ENCODE results near the gene FST.

FST gene

GRCh38 chr5:53515988-53516387, 35.6 kb downstream of the FST start (continued):
- TF ChIP-seq, protein P1, sequence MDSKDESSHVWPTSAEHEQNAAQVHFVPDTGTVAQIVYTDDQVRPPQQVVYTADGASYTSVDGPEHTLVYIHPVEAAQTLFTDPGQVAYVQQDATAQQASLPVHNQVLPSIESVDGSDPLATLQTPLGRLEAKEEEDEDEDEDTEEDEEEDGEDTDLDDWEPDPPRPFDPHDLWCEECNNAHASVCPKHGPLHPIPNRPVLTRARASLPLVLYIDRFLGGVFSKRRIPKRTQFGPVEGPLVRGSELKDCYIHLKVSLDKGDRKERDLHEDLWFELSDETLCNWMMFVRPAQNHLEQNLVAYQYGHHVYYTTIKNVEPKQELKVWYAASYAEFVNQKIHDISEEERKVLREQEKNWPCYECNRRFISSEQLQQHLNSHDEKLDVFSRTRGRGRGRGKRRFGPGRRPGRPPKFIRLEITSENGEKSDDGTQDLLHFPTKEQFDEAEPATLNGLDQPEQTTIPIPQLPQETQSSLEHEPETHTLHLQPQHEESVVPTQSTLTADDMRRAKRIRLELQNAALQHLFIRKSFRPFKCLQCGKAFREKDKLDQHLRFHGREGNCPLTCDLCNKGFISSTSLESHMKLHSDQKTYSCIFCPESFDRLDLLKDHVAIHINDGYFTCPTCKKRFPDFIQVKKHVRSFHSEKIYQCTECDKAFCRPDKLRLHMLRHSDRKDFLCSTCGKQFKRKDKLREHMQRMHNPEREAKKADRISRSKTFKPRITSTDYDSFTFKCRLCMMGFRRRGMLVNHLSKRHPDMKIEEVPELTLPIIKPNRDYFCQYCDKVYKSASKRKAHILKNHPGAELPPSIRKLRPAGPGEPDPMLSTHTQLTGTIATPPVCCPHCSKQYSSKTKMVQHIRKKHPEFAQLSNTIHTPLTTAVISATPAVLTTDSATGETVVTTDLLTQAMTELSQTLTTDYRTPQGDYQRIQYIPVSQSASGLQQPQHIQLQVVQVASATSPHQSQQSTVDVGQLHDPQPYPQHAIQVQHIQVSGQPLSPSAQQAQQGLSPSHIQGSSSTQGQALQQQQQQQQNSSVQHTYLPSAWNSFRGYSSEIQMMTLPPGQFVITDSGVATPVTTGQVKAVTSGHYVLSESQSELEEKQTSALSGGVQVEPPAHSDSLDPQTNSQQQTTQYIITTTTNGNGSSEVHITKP (tag by site-specific recombination; IDR thresholded peaks at IDR 0.05), result no peak

- H3K27ac ChIP-seq (ENCODE audit: extremely low read depth, low read depth, low read length), result no peak overlapping the region
- TF ChIP-seq GLI2 (tag by site-specific recombination; IDR thresholded peaks at IDR 0.05; ENCODE audit: borderline replicate concordance, low read depth) (no peak), ZNF146 (tag by site-specific recombination; IDR thresholded peaks at IDR 0.05) (peak; percentile 68; the same call in 1 of the 2 replicates)
- H3K9me3 ChIP-seq (ENCODE audit: control insufficient read depth, insufficient read depth, low read depth, low read length), result no peaks in the 10 kb centered on the region
- no peaks in the 10 kb centered on the region; the same call in 1 of the 2 replicates for H3K4me1 ChIP-seq (ENCODE audit: control insufficient read depth, insufficient read depth, low read length)
- CTCF ChIA-PET, result no interaction called here
- no peak overlapping the region for H3K4me3 ChIP-seq (ENCODE audit: low read depth, low read length)
- no peaks in the 10 kb centered on the region for H3K36me3 ChIP-seq (ENCODE audit: control insufficient read depth in 2 of 2, insufficient read depth in 1 of 2, low read length in 2 of 2)
- POLR2A ChIA-PET, result no interaction called here
Observed at GRCh38 chr5:53520813-53521212, 40.4 kb downstream of the FST start.
